NOMO-1 (cell line): ENCODE data around the gene ARHGEF7.

Experiments used
- DNase-seq, 2 experiments: peaks; one replicate each; lab custom pipeline; 2025; ENCODE audit not compliant: unreplicated experiment in 2 of 2; lab: John Stamatoyannopoulos, UW

ARHGEF7 gene

GRCh38 chr13:111215081-111216047, 100.3 kb downstream of the ARHGEF7 start:
- no peak for DNase-seq

- no peak for DNase-seq
Measured at GRCh38 chr13:111216166-111216960, 101.3 kb downstream of the ARHGEF7 start.

GRCh38 chr13:111217641-111218040, 102.5 kb downstream of the ARHGEF7 start:
- no peak for DNase-seq

GRCh38 chr13:111219280-111219679, 104.2 kb downstream of the ARHGEF7 start:
- DNase-seq = no peak

GRCh38 chr13:111219950-111220349, 104.8 kb downstream of the ARHGEF7 start:
- DNase-seq = no peak

GRCh38 chr13:111225166-111225565, 110.1 kb downstream of the ARHGEF7 start:
- no peak for DNase-seq

- DNase-seq = no peak
Measured at GRCh38 chr13:111225810-111226546, 110.9 kb downstream of the ARHGEF7 start.

GRCh38 chr13:111227405-111227804, 112.3 kb downstream of the ARHGEF7 start:
- no peak for DNase-seq

GRCh38 chr13:111228262-111229144, 113.4 kb downstream of the ARHGEF7 start:
- no peak for DNase-seq

- no peak for DNase-seq
Measured at GRCh38 chr13:111230385-111230930, 115.3 kb downstream of the ARHGEF7 start.

- no peak for DNase-seq
Measured at GRCh38 chr13:111232191-111232590, 117.1 kb downstream of the ARHGEF7 start.

- DNase-seq = no peak
Measured at GRCh38 chr13:111233080-111233479, 118.0 kb downstream of the ARHGEF7 start.

- no peak for DNase-seq
Measured at GRCh38 chr13:111239764-111240670, 124.9 kb downstream of the ARHGEF7 start.

GRCh38 chr13:111241006-111241755, 126.1 kb downstream of the ARHGEF7 start:
- no peak for DNase-seq

- DNase-seq = no peak
Measured at GRCh38 chr13:111241862-111242261, 126.8 kb downstream of the ARHGEF7 start.

GRCh38 chr13:111242585-111242984, 127.5 kb downstream of the ARHGEF7 start:
- DNase-seq = no peak

GRCh38 chr13:111243981-111244380, 128.9 kb downstream of the ARHGEF7 start:
- no peak for DNase-seq
